HG02852 (cell line): ENCODE measurements around the gene IMMP2L.

Experiments used
- ATAC-seq: cut with Tn5 transposase; IDR thresholded peaks from one replicate; pipeline ENCODE4 v1.9.1; 2021; ENCODE audit warnings: mild to moderate bottlenecking, moderate library complexity; ENCODE audit not compliant: unreplicated experiment

IMMP2L gene

DNA sequence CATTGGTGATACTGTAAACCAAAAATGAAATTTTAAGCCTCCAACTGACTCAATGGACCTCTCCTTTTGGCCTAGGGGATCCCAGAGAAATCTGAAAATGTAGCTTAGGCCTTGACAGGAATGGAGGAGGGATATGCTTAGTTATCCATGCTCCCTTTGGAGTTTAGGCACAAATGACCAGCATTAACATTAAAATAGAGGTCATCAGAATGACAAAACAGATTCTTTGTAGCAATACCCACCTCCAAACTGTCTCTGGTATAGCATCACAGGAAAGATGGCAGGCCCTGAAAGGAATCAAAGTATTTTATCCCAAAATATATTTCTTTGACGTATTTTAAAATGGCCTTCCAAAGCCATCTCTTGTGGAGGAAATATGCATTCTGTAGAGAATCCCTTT lies 510.5 kb downstream of the IMMP2L start:
- no peak for ATAC-seq

DNA sequence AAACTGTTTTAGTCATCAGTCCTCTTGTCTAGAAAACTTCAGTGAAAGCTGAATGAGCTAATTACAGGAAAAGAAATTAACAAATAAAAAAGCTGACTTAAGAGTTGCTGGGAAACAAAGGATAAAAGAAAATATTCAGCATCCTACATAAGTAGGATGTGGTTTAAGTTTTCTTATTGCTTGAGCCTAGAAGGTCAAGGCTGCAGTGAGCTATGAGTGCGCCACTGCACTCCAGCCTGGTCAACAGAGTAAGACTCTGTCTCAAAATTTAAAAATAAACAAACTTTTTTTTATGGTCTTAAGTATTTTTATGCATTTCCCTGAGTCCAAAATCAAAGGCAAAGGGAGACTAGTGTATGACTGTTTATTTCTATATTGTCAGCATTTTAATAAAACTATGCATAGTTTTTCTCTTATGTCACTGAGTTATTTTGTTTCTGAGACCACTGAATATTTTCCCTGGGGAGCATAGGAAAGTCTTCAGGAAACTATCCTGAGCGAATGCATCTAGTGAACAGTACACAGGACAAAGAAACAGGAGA lies 511.3 kb downstream of the IMMP2L start:
- no peak for ATAC-seq

DNA sequence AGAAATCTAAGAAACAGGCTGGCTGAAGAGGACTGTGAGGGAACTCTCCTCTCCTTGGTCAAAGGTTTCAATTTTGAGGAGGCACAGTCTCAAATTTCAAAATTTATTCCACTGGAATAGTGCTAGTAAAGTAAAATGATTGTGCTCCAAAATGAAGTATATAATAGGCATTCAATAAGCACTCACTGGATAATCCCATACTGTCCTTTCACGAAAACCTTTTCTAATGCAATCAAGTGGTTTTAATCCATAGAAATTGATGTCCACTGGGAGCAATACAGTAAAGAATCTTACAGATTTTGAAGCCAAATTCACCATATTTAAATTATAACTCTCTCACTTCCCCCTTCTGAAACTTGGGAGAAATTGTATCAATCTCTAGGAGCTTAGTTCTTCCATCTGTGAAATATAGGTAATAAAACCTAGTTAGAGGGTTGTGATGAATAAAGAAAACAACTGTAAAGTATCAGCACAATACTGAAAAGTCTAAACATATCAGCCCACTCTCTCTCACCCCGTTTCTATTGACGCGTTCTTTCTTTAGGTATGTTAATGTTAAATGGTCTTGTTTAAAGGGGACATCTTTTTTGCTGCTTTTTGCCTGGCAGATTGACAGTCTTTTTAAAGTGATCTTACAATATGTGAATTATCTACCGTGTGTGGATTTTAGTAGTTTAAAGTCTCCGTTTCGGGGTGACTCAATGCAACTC lies 512.2 kb downstream of the IMMP2L start:
- ATAC-seq: no peak

DNA sequence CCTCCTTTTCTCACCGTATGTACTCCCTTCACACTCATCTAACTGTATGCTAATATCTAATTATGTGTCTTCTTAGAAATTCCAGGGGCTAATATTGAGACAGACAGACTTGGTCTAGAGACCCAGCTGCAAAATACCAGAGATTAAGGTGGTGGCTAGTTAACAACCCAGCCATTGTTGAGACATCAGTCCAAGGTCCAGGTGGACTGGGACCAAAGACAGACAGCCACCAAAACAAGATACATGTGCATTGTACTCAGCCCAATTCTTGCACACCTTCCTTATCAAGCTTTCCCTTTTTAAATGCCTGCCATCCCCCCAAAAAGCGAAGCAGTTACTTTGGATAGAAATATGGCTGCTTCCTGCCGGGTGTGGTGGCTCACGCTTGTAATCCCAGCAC lies 514.7 kb downstream of the IMMP2L start:
- ATAC-seq: no peak

DNA sequence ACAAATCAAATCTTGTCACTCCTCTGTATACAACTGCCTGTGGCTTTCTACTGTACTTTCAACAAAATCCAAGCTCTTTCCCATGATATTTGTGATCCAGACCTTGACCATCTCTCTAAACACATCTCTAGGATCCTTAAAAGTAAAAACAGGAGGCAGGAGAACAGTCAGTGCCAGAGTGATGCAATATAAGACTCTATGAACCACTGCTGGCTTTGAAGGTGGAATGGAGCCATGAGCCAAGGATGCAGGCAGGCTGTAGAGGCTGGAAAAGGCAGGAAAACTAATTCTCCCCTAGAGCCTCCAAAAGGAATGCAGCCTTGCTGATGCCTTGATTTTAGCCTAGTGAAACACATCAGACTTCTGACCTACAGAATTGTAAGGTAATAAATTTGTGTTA lies 516.8 kb downstream of the IMMP2L start:
- no peak for ATAC-seq

DNA sequence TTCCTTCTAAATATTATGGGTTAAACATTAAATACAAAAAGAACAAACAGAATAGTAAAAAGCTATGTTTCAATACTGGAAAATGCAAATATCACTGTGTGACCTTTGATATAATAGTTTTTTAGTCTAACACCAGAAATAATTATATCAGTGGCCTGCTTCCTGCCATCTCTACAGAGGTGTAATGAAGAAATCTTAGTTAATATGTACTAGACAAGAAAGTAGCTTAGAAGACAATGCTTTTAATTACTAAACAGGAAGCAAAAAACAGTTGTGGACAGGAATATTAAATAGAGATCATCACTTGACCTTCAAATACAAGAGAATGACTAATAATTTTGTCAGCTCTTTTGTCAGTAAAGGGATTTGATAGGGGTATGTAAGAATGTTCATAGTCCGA lies 518.7 kb downstream of the IMMP2L start:
- ATAC-seq: no peak

DNA sequence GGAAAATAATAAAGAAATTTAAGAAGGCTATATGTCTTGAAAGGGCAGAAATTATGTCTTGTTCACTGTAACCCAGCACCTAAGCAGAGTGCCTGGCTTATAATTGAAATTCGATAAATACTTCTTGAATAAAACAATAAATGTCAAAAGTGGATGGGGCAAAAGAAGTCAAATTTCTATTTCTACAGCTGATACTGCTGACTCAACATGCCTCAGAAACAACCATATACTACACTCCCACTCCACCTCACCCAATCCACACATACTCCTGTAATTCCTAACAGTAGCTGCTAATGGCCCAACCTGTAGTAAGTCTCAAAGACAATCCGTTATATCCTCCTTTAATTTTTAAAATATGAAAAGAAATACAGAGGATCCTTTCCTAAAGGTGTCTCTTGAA lies 519.5 kb downstream of the IMMP2L start:
- ATAC-seq: no peak

DNA sequence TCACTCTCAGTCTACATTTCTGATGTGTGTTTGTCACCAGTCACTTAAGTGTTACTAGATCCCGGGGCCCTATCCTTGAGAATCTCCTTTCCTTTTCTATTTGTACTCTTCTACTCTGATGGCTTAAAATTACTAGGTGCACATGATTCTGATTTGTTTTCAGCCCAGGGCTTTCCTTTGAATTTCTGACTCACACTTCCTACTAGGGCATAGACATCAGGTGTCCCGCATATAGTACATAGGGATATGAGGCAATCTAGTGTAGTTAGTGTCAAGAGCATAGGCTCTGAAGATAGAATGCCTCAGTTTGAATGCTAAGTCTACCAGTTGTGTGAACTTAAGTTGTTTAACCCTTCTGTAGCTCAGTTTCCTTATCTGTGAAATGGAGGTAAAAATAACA lies 520.7 kb downstream of the IMMP2L start:
- no peak for ATAC-seq

DNA sequence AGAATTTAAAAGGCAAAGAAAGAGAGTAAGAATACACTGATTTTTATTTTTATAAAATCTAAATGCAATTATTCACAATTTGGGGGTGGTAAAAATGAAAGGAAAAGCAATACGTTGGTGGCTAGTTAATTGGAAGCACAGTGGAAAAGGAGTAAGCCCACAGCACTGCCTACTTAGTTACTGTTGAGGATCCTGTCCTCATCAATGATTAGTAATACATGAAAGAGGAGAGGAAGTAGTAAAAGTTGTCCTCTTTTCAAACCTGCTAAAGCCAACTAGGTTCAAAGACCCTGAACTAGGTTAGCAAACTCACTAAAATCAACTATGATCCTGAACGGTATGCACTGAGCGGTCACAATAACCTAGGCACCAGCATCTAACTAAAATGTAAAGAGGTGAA lies 524.1 kb downstream of the IMMP2L start:
- no peak for ATAC-seq

DNA sequence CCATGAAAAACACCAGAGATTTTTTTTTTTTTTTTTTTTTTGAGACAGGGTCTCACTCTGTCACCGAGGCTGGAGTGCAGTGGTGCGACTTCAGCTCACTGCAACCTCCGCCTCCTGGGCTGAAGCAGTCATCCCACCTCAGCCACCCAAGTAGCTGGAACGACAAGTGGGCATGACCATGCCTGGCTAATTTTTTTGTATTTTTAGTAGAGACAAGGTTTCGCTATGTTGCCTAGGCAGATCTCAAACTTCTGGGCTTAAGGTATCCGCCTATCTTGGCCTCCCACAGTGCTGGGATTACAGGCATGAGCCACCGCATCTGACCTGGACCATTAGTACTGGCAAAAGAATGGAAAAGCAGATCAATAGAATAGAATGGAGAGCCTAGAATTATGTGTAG lies 530.4 kb downstream of the IMMP2L start:
- no peak for ATAC-seq

DNA sequence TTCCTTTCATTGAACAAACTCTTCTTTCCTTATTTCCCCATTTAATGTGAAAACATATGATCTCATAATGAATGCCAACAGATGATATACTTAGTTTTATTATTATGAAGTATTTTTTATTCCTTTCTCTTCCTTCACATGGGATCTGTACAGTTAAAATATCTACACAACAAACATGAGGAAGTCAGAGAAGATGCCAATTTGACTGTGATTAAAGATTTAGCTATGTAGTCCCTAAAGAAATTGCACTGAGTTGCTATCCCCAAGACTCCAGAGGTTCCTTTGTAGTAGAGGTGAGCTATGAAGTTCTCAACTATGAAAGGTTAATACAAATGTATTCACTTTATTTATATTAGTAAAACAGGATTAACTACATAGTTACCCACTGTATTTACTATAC lies 532.0 kb downstream of the IMMP2L start:
- no peak for ATAC-seq

DNA sequence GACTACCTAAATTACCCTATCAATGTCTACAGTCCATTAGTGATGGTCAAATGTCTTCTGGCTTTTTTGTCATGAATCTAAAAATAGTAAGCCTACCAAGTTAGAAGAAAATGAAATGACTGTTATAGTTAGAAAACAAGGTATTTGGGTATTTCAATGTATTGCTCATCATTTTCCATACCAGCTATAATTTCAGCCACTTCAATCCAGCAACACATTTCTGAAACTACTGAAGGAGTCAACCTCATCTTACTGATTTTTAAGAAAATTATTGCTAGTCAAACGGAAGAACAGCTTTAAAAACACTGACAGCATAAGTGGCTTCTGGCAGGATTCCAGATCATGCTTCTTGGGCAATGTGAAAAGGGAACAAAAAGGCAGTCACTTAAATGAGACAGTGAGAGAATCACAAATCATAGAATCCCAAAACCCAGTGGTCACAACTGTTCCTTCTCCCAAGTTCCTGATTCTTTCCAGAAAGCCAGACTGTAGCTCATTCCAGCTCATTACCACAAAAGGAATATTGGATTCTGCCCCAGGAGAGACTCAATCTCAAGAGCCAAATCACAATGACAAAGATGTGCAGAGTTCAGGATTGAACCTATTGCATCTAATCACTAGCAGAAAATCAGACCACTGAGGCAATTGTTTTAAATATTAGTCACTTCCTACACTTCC lies 532.6 kb downstream of the IMMP2L start:
- peak; percentile 59 for ATAC-seq

DNA sequence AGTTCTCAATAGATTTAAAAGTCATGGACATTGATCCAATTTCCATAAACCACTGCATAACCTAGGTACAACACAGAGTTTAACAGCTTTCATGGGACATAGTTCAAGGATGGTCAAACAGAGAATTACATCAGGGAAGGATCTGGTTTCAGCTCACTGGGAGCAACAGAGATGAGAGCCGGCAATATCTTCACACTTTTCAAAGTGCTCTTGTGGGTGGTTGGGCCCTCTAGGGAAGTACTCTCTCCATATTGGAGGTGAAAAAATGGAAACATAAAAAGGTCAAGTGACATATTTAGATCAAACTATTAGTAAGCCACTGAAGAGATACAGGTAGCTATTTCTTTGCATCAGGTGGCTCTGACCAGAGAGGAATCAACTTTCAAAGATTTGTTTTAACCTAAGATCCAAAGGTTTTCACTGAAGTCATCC lies 533.1 kb downstream of the IMMP2L start:
- no peak for ATAC-seq

DNA sequence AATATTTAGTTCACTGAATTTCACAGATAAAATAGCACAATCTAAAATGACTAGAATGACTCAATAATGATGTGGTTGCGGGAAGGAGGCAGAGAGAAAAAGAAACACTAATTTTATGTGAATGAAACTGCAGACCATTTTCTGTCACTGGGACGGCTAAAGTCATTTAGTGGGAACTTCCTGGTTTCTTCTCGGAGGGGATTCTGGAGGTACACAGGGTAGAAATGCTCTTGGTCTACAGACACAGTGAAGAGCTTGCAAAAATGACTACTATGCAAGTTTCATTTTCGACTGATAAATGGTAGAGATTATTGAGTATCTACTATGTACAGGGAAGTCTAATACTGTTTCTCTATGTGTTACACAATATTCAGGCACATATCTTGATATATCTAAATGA lies 534.9 kb downstream of the IMMP2L start:
- ATAC-seq: no peak

DNA sequence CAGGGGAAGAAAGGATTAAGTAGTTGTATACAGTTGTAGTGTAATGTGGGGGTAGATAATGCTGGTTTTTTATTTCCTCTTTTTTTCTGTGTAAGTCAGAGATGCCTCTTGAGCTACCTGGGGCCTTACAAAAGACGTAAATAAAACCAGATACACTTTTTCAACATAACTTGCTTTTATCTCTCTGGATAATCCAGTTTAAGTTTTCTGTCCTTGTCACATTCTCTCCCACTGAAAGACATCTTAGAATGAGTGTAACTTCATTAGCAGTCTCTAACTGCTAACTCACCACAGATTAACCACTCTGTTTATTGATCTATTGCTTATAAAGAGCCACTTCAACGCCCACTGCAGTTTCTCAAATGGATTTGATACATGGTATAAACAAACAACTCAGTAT lies 535.5 kb downstream of the IMMP2L start:
- ATAC-seq: no peak

DNA sequence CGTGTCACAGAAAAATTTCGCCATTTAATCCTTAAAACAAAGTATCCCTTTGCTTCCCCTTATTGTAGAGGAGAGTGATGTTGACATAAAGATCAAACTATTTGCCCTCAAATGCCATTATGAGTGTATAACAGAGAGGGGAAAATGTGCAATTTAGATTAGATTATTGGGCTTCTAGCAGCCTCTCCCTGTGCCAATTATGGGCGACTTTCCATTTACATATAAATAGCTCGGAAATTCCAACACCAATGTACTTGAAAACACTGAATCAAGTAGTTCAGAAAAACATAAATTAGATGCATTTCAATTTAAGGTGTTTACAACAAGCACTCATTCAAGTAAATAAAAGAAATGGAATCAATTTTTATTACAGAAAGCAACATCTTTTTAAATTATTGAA lies 535.9 kb downstream of the IMMP2L start:
- no peak for ATAC-seq

DNA sequence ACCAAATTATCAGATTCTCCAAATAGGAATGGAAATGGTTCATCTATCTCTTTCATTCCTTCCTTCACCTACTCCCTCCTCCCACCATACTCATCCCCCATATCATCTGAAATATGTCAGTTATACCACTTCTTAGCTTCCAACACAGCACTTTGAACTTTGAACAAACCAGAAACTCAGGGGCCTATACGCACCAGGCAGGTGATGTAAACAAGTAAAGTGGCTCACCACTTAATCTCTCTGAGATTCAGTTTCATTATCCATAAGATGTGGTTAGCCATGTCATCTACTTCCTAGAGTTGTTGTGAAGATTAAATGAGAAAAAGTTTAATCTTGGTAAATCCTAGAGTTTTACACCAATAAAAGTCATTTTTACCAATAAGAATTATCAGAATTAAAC lies 537.3 kb downstream of the IMMP2L start:
- no peak for ATAC-seq

DNA sequence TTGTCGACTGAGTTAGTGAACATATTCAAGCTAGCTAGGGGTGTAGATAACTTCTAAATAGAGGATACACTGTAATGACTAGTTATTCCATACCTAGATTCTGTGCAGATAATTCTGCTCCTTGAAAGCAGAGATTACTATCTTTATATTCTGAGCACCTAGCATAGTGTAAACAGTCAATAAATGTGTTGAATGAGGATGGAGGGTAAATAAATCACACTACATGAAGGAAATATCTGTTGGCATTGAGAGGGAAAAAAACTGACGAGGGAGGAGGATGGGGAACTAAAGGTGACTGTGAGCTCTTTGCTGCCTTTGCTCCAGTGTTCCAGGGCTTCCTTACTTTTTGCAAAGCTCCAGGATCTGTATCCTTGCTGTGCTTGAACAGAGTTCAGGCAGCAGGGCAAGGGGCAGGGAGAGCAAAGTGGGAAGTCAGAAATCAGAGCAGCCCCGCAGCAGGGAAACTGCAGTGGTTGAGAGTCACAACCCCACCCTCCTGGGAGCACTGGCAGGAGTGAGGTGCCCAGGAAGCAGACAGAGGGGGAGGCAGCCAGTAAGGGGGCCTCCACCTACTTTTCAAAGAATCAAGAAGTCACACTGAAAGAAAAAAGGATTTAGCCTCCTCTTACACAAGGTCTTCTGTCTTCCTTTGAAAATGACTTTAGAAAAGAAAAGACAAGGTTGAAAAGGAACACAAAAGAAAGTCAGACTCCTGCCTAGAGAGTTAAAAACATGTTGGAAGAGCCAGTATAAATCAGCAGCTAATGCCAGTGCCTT lies 543.1 kb downstream of the IMMP2L start:
- ATAC-seq: no peak

DNA sequence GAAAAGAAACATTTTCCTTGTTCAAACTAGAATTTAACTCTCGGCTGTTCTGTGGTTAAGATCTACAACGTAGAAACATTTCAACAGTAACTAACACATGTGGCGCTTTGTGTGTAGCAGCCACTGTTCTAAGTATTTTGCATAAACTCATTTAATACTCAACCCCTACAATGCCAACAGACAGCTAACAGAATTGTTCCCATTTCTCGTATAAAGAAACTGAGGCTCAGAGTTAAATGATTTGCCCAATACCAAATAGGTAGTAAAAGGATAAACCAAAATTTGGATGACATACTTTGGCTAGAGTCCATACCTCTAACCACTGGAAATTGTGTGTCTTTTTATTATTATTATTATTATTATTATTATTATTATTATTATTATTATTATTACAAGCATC lies 543.8 kb downstream of the IMMP2L start:
- no peak for ATAC-seq

DNA sequence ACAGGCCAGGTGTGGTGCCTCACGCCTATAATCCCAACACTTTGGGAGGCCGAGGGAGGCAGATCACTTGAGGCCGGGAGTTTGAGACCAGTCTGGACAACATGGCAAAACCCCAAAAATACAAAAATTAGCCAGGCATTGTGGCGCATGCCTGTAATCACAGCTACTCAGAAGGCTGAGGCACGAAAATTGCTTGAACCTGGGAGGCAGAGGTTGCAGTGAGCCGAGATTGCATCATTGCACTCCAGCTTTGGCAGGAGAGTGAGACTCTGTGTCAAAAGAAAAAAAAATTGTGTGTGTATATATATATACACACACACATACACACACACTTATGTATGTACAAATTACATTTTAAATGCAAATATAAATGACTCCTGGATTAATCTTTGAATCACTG lies 548.2 kb downstream of the IMMP2L start:
- no peak for ATAC-seq

DNA sequence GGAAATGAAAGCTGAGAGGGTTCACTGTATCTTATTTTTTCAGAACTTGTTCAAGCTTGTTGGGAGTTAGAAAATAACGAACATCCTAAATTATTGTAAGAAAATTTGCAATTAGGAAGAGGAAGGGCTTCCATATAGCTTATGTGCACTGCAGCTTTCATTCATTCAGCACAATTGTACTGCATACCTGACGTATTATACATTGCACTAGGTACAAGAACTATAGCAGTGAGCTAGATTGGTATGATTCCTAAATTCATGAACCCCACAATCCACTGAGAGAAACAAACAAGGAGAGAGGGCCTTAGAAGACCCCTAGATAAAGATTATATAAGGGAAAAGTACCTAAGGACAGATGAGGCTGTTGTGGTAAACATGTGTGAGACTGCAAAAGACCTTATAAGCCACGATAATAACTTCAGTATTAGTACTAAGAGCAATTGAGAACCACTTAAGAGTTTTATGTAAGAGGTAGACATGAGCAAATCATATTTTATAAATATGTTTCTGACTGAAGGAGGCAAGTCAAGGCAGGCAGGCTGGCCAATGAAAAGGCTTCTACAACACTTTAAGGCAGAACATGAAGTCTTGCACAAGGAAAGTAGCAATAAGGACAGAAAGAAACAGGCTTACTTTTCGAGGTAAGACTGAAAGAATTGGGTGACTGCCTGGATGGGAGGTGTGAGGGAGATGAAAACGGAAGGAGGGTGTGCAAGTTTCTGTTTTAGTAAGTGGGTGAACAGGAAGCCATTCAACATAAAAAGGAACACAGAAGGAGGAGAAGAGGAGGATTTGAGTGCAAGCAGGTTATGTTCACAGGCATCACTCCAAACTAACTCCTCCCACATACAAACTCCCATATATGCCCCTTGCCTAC lies 549.3 kb downstream of the IMMP2L start:
- peak; percentile 97 for ATAC-seq
